BE2C (cell line): ENCODE measurements around the gene RBM47.

Source experiments
- DNase-seq: peaks from one replicate; pipeline ENCODE4 v3.0.0-alpha.2; 2020
- H3K27me3 ChIP-seq: fragments of 250-450 bp; sonication (Bioruptor Pico); 2 replicates; pipeline ENCODE4 v1.5.1; 2020; ENCODE audit warnings: mild to moderate bottlenecking
- H3K36me3 ChIP-seq: fragments of 250-450 bp; sonication (Bioruptor Pico); 2 replicates; pipeline ENCODE4 v1.5.1; 2020; ENCODE audit warnings: mild to moderate bottlenecking
- H3K4me1 ChIP-seq: fragments of 250-450 bp; sonication (Bioruptor Pico); 2 replicates; pipeline ENCODE4 v1.5.1; 2020
- H3K4me3 ChIP-seq: 2 replicates; pipeline ENCODE4 v1.5.1; 2011; ENCODE audit warnings: low read depth, low read length
- H3K9me3 ChIP-seq: fragments of 250-450 bp; sonication (Bioruptor Pico); 2 replicates; pipeline ENCODE4 v1.5.1; 2020
- TF ChIP-seq, protein P1 (sequence below): IDR thresholded peaks from 2 replicates; pipeline ENCODE4 v1.5.1; 2012; ENCODE audit warnings: mild to moderate bottlenecking, low read depth, low read length

The RBM47 gene

DNA sequence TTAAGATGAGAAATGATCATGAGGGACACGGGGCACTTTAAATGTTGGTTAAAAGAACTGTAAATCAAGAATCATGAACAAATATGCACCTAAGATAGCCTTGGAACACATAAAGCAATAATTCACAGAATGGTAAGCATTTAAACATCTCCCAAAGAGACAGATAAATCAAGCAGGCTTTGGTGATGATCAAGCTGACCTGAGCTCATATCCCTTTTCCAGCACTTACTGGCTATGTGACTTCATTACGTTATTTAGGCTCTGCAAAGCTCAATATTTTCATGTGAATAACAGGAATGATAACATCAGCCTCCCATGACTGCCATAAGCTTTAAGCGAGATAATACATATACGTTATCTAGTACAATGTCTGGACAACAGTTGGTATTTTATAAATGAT lies 239.7 kb downstream of the RBM47 start:
- TF ChIP-seq, protein P1, sequence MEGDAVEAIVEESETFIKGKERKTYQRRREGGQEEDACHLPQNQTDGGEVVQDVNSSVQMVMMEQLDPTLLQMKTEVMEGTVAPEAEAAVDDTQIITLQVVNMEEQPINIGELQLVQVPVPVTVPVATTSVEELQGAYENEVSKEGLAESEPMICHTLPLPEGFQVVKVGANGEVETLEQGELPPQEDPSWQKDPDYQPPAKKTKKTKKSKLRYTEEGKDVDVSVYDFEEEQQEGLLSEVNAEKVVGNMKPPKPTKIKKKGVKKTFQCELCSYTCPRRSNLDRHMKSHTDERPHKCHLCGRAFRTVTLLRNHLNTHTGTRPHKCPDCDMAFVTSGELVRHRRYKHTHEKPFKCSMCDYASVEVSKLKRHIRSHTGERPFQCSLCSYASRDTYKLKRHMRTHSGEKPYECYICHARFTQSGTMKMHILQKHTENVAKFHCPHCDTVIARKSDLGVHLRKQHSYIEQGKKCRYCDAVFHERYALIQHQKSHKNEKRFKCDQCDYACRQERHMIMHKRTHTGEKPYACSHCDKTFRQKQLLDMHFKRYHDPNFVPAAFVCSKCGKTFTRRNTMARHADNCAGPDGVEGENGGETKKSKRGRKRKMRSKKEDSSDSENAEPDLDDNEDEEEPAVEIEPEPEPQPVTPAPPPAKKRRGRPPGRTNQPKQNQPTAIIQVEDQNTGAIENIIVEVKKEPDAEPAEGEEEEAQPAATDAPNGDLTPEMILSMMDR = no peak
- Histone ChIP-seq H3K4me1 (no peaks in the 10 kb centered on the region), H3K4me3 (no peak overlapping the region), H3K36me3 (no peaks in the 10 kb centered on the region), H3K9me3 (no peaks in the 10 kb centered on the region), H3K27me3 (no peaks in the 10 kb centered on the region)
- no peak for DNase-seq

DNA sequence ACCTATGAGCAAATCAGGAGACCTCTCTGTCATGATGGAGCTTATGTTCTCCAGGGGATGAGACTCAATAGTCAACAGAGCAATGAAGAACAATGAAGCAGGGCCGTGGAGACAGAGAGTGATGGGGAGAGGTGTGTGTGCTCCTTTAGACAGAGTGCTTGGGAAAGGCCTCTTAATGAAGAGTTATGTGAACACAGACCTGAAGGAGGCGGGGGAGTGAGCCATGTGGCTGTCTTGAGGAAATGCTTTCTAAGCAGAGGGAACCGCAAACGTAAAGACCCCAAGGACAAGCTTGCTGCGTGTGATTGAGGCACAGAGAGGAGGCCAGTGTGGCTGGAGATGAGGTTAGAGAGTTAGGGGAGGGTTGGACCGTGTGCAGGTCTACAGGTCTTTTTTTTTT lies 241.4 kb downstream of the RBM47 start:
- Histone ChIP-seq H3K4me1 (no peaks in the 10 kb centered on the region), H3K27me3 (no peaks in the 10 kb centered on the region), H3K36me3 (no peaks in the 10 kb centered on the region), H3K4me3 (no peak overlapping the region), H3K9me3 (no peaks in the 10 kb centered on the region)
- no peak for DNase-seq
- TF ChIP-seq, protein P1 = no peak

DNA sequence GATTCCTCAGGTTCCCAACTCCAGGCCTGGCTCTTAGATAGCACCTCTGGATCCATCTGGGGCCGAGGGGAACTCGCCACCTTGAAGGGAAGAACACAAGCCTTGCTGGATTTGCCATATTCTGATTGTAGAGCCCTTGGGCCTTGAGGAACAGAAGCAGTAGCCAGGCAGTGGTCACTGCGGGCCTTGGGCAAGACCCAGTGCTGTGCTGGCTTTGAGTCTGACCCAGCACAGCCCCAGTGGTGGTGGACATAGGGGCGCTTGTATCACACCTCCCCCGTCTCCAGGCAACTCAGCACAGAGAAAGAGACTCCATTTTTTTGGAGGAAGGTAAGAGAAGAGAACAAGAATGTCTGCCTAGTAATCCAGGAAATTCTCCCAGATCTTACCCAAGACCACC lies 249.0 kb downstream of the RBM47 start:
- Histone ChIP-seq H3K27me3 (no peaks in the 10 kb centered on the region), H3K4me1 (no peaks in the 10 kb centered on the region), H3K36me3 (no peaks in the 10 kb centered on the region), H3K4me3 (no peak overlapping the region), H3K9me3 (no peaks in the 10 kb centered on the region)
- DNase-seq = no peak
- TF ChIP-seq, protein P1 = no peak

DNA sequence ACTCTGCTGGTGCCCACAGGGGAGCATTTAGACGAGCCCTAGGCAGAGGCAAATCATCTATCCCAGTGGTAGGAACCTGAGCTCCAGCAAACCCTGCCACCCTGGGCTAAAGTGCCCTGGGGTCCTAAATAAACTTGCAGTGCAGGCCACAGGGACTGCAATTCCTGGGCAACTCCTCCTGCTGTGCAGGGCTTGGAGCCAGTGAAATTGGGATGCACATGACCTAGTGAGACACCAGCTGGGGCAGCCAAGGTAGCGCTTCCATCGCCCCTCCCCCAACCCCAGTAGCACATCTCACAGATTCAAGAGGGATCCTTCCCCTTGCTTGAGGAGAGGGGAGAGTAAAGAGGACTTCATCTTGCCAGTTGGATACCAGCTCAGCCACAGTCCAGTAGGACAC lies 250.4 kb downstream of the RBM47 start:
- TF ChIP-seq, protein P1 = no peak
- DNase-seq = no peak
- no peaks in the 10 kb centered on the region for H3K9me3 ChIP-seq
- H3K36me3 ChIP-seq = no peaks in the 10 kb centered on the region
- no peak overlapping the region for H3K4me3 ChIP-seq
- H3K27me3 ChIP-seq = no peaks in the 10 kb centered on the region
- no peaks in the 10 kb centered on the region for H3K4me1 ChIP-seq

DNA sequence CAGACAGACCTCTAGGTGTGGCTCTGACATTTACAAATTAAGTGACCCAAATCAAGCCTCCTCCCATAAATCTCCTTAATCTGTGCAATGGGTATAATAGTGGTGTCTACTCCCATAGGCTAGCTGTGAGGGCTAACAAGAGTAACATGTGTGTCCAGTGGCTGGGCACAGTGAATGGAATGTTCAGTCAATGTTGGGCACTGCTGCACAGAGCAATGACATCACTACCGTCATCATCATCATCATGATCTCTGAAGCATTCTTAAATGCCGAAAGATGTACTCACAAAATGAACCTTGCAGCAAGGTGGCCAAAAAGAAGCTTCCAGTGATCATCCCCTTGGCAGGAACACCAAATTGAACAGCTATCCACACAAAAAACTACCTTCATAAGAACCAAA lies 251.0 kb downstream of the RBM47 start:
- H3K9me3 ChIP-seq = no peaks in the 10 kb centered on the region
- H3K27me3 ChIP-seq = no peaks in the 10 kb centered on the region
- no peak overlapping the region for H3K4me3 ChIP-seq
- TF ChIP-seq, protein P1 = no peak
- no peaks in the 10 kb centered on the region for H3K4me1 ChIP-seq
- no peak for DNase-seq
- no peaks in the 10 kb centered on the region for H3K36me3 ChIP-seq

DNA sequence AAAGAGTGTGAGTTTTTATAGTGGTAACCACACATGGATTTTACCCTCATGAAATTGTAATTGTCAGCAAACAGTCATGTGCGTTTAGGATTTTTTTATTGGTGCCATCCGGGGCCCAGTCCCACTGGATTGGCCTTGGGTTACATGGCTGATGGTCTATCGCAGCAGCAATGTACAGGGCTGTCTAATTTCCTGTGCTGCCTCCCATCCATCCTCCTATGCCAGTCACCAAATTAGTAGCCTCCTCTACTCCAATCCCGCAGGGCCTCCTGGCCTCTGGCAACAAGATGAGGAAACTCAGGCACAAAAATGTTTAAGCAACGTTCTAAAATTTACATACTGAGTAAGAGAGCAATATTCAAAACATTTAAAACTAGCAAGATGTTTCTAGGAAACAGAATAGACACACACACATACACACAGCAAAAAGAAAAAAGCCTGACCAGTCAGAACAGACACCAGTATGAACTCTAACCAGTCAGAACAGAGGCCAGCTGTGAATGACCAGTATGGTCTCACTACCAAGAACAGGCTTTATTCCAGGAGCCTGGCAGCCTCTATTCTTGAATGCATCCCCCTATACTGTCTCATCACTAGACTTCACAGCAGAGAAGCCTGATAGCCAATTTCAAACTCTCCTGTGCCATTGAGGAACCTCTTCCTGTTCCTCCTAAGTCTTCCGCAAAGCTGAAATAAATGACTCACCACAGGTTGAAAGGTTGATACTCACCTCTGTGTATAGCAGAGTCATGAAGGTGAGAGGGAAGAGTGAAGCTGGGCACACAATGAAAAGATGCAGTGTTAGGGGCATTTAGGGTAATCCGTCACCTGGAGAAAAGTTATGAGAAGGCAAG lies 251.9 kb downstream of the RBM47 start:
- Histone ChIP-seq H3K36me3 (no peaks in the 10 kb centered on the region), H3K4me1 (no peaks in the 10 kb centered on the region), H3K9me3 (no peaks in the 10 kb centered on the region), H3K4me3 (no peak overlapping the region), H3K27me3 (no peaks in the 10 kb centered on the region)
- TF ChIP-seq, protein P1 = no peak
- DNase-seq = no peak
